Measurements from ENCODE around the gene ERC2.

DNA sequence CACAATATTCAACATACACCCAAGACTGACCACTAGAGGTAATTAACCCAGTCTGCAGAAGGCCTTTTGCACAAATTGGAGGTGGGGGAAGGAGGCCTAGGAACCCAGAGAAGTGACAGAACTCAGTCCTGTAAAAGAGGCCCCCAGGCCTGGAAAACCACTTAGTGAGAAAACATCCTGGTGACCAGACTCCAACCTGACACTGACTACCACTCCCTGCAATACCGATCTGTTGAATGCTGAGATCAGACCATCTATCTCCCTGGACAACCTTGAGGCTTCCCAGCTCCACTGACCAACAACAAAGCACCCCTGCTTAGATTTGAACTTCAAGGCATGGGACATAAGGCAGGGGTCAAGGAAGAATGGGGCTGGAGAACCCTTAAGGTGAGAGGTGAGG lies 719.2 kb downstream of the ERC2 start:
- TF ChIP-seq, protein P1, sequence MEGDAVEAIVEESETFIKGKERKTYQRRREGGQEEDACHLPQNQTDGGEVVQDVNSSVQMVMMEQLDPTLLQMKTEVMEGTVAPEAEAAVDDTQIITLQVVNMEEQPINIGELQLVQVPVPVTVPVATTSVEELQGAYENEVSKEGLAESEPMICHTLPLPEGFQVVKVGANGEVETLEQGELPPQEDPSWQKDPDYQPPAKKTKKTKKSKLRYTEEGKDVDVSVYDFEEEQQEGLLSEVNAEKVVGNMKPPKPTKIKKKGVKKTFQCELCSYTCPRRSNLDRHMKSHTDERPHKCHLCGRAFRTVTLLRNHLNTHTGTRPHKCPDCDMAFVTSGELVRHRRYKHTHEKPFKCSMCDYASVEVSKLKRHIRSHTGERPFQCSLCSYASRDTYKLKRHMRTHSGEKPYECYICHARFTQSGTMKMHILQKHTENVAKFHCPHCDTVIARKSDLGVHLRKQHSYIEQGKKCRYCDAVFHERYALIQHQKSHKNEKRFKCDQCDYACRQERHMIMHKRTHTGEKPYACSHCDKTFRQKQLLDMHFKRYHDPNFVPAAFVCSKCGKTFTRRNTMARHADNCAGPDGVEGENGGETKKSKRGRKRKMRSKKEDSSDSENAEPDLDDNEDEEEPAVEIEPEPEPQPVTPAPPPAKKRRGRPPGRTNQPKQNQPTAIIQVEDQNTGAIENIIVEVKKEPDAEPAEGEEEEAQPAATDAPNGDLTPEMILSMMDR (IDR thresholded peaks at IDR 0.05; ENCODE audit: extremely low read depth in 1 of 2, insufficient read depth in 1 of 2, low read depth in 1 of 2, low read length in 2 of 2): no peak
- TF ChIP-seq POLR2A (IDR thresholded peaks at IDR 0.05; ENCODE audit: low read depth, low read length) (no peak), EZH2 (IDR thresholded peaks at IDR 0.05; ENCODE audit: borderline replicate concordance, low read depth, low read length, severe bottlenecking) (no peak), FOS (IDR thresholded peaks at IDR 0.05; ENCODE audit: borderline replicate concordance, insufficient read depth, low read length) (no peak)
